Mesodermal cell (in vitro differentiated cells): ENCODE measurements around the gene GPX4.

Source experiments
- H3K27ac ChIP-seq: 2 replicates; pipeline ENCODE4 v1.7.0; 2013; ENCODE audit warnings: mild to moderate bottlenecking, low read depth, low read length, moderate library complexity; ENCODE audit not compliant: severe bottlenecking
- H3K36me3 ChIP-seq: 2 replicates; pipeline ENCODE4 v1.7.1; 2013; ENCODE audit warnings: mild to moderate bottlenecking, low read length, moderate library complexity; ENCODE audit not compliant: control insufficient read depth, insufficient read depth
- H3K4me1 ChIP-seq: one replicate; pipeline ENCODE4 v1.7.1; 2013; ENCODE audit warnings: mild to moderate bottlenecking, low read length; ENCODE audit not compliant: insufficient read depth, control insufficient read depth, poor library complexity, severe bottlenecking
- H3K4me3 ChIP-seq: 2 replicates; pipeline ENCODE4 v1.7.0; 2013; ENCODE audit warnings: low read length, control low read depth, mild to moderate bottlenecking; ENCODE audit not compliant: insufficient read depth, poor library complexity, severe bottlenecking; ENCODE audit errors: extremely low read depth
- H3K9me3 ChIP-seq: 2 replicates; pipeline ENCODE4 v1.7.1; 2013; ENCODE audit warnings: mild to moderate bottlenecking, low read length, moderate library complexity; ENCODE audit not compliant: control insufficient read depth
- WGBS, 2 experiments: methylation state at CpG; one replicate each; pipeline ENCODE4 v1.1.5; 2013; ENCODE audit warnings: missing lambda C conversion rate in 2 of 2; ENCODE audit not compliant: insufficient coverage in 2 of 2; 5-methylcytosine and 5-hydroxymethylcytosine counted together

GPX4 gene

GRCh38 chr19:1079566-1080111 lies 24.2 kb upstream of the GPX4 start:
- no peak overlapping the region for H3K4me3 ChIP-seq
- WGBS, 2 experiments = 93% methylated on average over 45 of the region's 45 CpGs

GRCh38 chr19:1080360-1081161 lies 23.2 kb upstream of the GPX4 start:
- Histone ChIP-seq H3K4me1 (no peaks in the 10 kb centered on the region), H3K27ac (no peak overlapping the region)

More at GRCh38 chr19:1079566-1080111, 24.2 kb upstream of the GPX4 start:
- Histone ChIP-seq H3K9me3 (peaks cover 3% of the 10 kb centered on the region), H3K36me3 (no peaks in the 10 kb centered on the region), H3K4me1 (no peaks in the 10 kb centered on the region), H3K27ac (no peak overlapping the region)

GRCh38 chr19:1081301-1082164 lies 22.3 kb upstream of the GPX4 start:
- peaks cover 7% of the 10 kb centered on the region for H3K36me3 ChIP-seq
- no peaks in the 10 kb centered on the region for H3K9me3 ChIP-seq
- no peak overlapping the region for H3K4me3 ChIP-seq
- WGBS, 2 experiments = 90 to 91% methylated on average over 52 to 58 of the region's 58 CpGs
- no peak overlapping the region for H3K27ac ChIP-seq
- no peaks in the 10 kb centered on the region for H3K4me1 ChIP-seq

More at GRCh38 chr19:1080360-1081161, 23.2 kb upstream of the GPX4 start:
- no peak overlapping the region for H3K4me3 ChIP-seq
- no peaks in the 10 kb centered on the region for H3K36me3 ChIP-seq
- peaks cover 3% of the 10 kb centered on the region for H3K9me3 ChIP-seq
- 95% methylated on average over 42 to 45 of the region's 50 CpGs for WGBS, 2 experiments

- no peaks in the 10 kb centered on the region for H3K4me1 ChIP-seq
- H3K4me3 ChIP-seq = no peak overlapping the region
- no peak overlapping the region for H3K27ac ChIP-seq
- H3K9me3 ChIP-seq = no peaks in the 10 kb centered on the region
- 59 to 69% methylated on average over 27 to 48 of the region's 51 CpGs for WGBS, 2 experiments
- H3K36me3 ChIP-seq = peaks cover 12% of the 10 kb centered on the region
Measured at GRCh38 chr19:1082165-1082927, 21.4 kb upstream of the GPX4 start.

- Histone ChIP-seq H3K4me3 (no peak overlapping the region), H3K9me3 (no peaks in the 10 kb centered on the region), H3K4me1 (no peaks in the 10 kb centered on the region), H3K36me3 (peaks cover 20% of the 10 kb centered on the region), H3K27ac (no peak overlapping the region)
- 95 to 97% methylated on average over 56 to 57 of the region's 59 CpGs for WGBS, 2 experiments
Measured at GRCh38 chr19:1082928-1083816, 20.6 kb upstream of the GPX4 start.

GRCh38 chr19:1084024-1084868 lies 19.5 kb upstream of the GPX4 start:
- H3K4me1 ChIP-seq = no peaks in the 10 kb centered on the region
- H3K36me3 ChIP-seq = peaks cover 31% of the 10 kb centered on the region
- H3K9me3 ChIP-seq = no peaks in the 10 kb centered on the region
- H3K4me3 ChIP-seq = no peak overlapping the region
- H3K27ac ChIP-seq = no peak overlapping the region
- 97 to 98% methylated on average over 38 to 42 of the region's 43 CpGs for WGBS, 2 experiments

- H3K27ac ChIP-seq = no peak overlapping the region
- peaks cover 37% of the 10 kb centered on the region for H3K36me3 ChIP-seq
- no peaks in the 10 kb centered on the region for H3K4me1 ChIP-seq
- WGBS, 2 experiments = 82 to 83% methylated on average over 6 of the region's 8 CpGs
- no peak overlapping the region for H3K4me3 ChIP-seq
- H3K9me3 ChIP-seq = no peaks in the 10 kb centered on the region
Measured at GRCh38 chr19:1085053-1085658, 18.6 kb upstream of the GPX4 start.

- Histone ChIP-seq H3K36me3 (peaks cover 39% of the 10 kb centered on the region), H3K4me1 (no peaks in the 10 kb centered on the region), H3K9me3 (no peaks in the 10 kb centered on the region), H3K4me3 (no peak overlapping the region), H3K27ac (no peak overlapping the region)
- WGBS, 2 experiments = 91 to 94% methylated on average over 29 to 36 of the region's 38 CpGs
Measured at GRCh38 chr19:1085676-1086442, 17.9 kb upstream of the GPX4 start.
